Fibroblast of lung (primary cell): Measurements from ENCODE around the gene CLEC16A. TPM values are rescaled to one million over a fixed set of nuclear protein-coding genes. Genes with fewer than 3 reads are reported as not detected.

Experiments used
- DNase-seq, 2 donors: peaks; one replicate each; pipeline versions ENCODE4 v3.0.0 to v3.0.0-alpha.2; 2010; ENCODE audit warnings: low read depth in 2 of 2
- H2AFZ ChIP-seq: 2 replicates; pipeline ENCODE4 v1.5.1; 2012; ENCODE audit warnings: low read length, control low read depth, inconsistent platforms
- H3K27ac ChIP-seq: 2 replicates; pipeline ENCODE4 v1.5.1; 2011; ENCODE audit warnings: low read length, control low read depth; ENCODE audit not compliant: insufficient read depth
- H3K27me3 ChIP-seq: 2 replicates; pipeline ENCODE4 v1.5.1; 2011; ENCODE audit warnings: mild to moderate bottlenecking, low read length; ENCODE audit not compliant: control insufficient read depth, insufficient read depth
- H3K36me3 ChIP-seq: 2 replicates; pipeline ENCODE4 v1.5.1; 2011; ENCODE audit warnings: low read length; ENCODE audit not compliant: control insufficient read depth, insufficient read depth
- H3K4me1 ChIP-seq: 2 replicates; pipeline ENCODE4 v1.5.1; 2011; ENCODE audit warnings: low read length; ENCODE audit not compliant: control insufficient read depth, insufficient read depth; ENCODE audit errors: extremely low read depth
- H3K4me2 ChIP-seq: 2 replicates; pipeline ENCODE4 v1.5.1; 2011; ENCODE audit warnings: low read length, control low read depth; ENCODE audit not compliant: insufficient read depth; ENCODE audit errors: extremely low read depth
- H3K4me3 ChIP-seq, 4 experiments: fragments of 200-600 bp in 1 of 4; sonication (generic) in 1 of 4; replicated peaks in 1 of 4; 2 replicates each; pipeline ENCODE4 v1.5.1; 2011 to 2016; ENCODE audit warnings: low read length in 4 of 4, low read depth in 3 of 4, mild to moderate bottlenecking in 3 of 4, control low read depth in 2 of 4, inconsistent platforms in 1 of 4, mixed read lengths in 1 of 4; ENCODE audit not compliant: insufficient read depth in 1 of 4; ENCODE audit errors: control extremely low read depth in 1 of 4
- H3K79me2 ChIP-seq: 2 replicates; pipeline ENCODE4 v1.5.1; 2012; ENCODE audit warnings: mild to moderate bottlenecking, low read length, inconsistent platforms; ENCODE audit not compliant: control insufficient read depth, insufficient read depth
- H3K9ac ChIP-seq: 2 replicates; pipeline ENCODE4 v1.5.1; 2011; ENCODE audit warnings: mild to moderate bottlenecking, low read length, control low read depth; ENCODE audit not compliant: insufficient read depth
- H3K9me3 ChIP-seq: 2 replicates; pipeline ENCODE4 v1.5.1; 2012; ENCODE audit warnings: low read depth, low read length; ENCODE audit not compliant: control insufficient read depth, insufficient read depth
- H4K20me1 ChIP-seq: 2 replicates; pipeline ENCODE4 v1.5.1; 2011; ENCODE audit warnings: low read length; ENCODE audit not compliant: control insufficient read depth, insufficient read depth; ENCODE audit errors: extremely low read depth
- EZH2 ChIP-seq: IDR thresholded peaks from 2 replicates; pipeline ENCODE4 v1.5.1; 2012; ENCODE audit warnings: low read length, control low read depth, mild to moderate bottlenecking; ENCODE audit errors: missing control alignments
- polyA plus RNA-seq, 2 donors: library from polyadenylated mRNA; depleted of rRNA in 1 of 2; stranded (reverse) in 1 of 2; unstranded in 1 of 2; fragments of >200 nt; gene quantifications; 2 replicates each; pipeline ENCODE4 v1.2.1, GENCODE V29; 2011 to 2012; ENCODE audit warnings: missing spikeins in 1 of 2
- total RNA-seq: library from RNA; depleted of rRNA; stranded (reverse); fragments of >200 nt; gene quantifications from 2 replicates; pipeline ENCODE4 v1.2.1, GENCODE V29; 2014
- TF ChIP-seq, protein P1 (sequence below), 2 donors: IDR thresholded peaks in 1 of 2; conservative IDR thresholded peaks in 1 of 2; 1 replicate in 1 of 2; 2 replicates in 1 of 2; pipeline ENCODE4 v1.5.1; 2011 to 2012; ENCODE audit warnings: low read length in 2 of 2, control low read depth in 1 of 2, inconsistent platforms in 1 of 2, low read depth in 1 of 2, mild to moderate bottlenecking in 1 of 2

Gene CLEC16A
- total and polyA plus RNA-seq, 2 donors (not counting 1 experiment from before 2014, with no cell fraction given), result 9.1 to 22.0 TPM

DNA sequence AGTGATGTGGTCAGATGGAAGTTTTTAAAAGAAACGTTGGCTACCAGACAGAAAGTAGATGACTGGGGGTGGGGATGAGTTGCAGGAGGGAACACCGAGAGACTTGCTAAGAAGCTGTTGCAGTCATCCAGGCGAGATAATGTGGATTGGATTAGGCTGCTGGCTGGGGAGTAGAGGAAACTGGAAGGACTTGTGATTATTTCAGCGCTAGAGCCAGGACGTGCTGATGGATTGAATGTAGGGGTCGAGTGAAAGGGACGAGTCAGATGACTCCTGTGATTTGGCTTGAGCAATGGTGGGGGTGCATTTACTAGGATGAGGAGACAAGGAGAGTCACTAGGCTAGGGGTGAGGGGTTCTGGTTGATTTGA, 88.5 kb downstream of the CLEC16A start:
- no peaks in the 10 kb centered on the region for H4K20me1 ChIP-seq
- no peaks in the 10 kb centered on the region for H3K9me3 ChIP-seq
- H3K27me3 ChIP-seq, result no peaks in the 10 kb centered on the region
- H3K4me3 ChIP-seq, result no peak overlapping the region
- H3K36me3 ChIP-seq, result no peaks in the 10 kb centered on the region
- DNase-seq, result peak; percentile 88 to 97
- H3K27ac ChIP-seq, result peak overlapping the region; percentile 61
- H3K9ac ChIP-seq, result no peak overlapping the region
- H3K4me1 ChIP-seq, result peaks cover 32% of the 10 kb centered on the region
- no peak overlapping the region for H2AFZ ChIP-seq
- H3K79me2 ChIP-seq, result no peaks in the 10 kb centered on the region
- H3K4me2 ChIP-seq, result no peak overlapping the region
- TF ChIP-seq, protein P1, sequence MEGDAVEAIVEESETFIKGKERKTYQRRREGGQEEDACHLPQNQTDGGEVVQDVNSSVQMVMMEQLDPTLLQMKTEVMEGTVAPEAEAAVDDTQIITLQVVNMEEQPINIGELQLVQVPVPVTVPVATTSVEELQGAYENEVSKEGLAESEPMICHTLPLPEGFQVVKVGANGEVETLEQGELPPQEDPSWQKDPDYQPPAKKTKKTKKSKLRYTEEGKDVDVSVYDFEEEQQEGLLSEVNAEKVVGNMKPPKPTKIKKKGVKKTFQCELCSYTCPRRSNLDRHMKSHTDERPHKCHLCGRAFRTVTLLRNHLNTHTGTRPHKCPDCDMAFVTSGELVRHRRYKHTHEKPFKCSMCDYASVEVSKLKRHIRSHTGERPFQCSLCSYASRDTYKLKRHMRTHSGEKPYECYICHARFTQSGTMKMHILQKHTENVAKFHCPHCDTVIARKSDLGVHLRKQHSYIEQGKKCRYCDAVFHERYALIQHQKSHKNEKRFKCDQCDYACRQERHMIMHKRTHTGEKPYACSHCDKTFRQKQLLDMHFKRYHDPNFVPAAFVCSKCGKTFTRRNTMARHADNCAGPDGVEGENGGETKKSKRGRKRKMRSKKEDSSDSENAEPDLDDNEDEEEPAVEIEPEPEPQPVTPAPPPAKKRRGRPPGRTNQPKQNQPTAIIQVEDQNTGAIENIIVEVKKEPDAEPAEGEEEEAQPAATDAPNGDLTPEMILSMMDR (conservative IDR thresholded peaks at IDR 0.05 in 1 of 2, IDR thresholded peaks at IDR 0.05 in 1 of 2; ENCODE audit: low read depth in 1 of 2, low read length in 2 of 2), result no peak
- TF ChIP-seq EZH2, result no peak

DNA sequence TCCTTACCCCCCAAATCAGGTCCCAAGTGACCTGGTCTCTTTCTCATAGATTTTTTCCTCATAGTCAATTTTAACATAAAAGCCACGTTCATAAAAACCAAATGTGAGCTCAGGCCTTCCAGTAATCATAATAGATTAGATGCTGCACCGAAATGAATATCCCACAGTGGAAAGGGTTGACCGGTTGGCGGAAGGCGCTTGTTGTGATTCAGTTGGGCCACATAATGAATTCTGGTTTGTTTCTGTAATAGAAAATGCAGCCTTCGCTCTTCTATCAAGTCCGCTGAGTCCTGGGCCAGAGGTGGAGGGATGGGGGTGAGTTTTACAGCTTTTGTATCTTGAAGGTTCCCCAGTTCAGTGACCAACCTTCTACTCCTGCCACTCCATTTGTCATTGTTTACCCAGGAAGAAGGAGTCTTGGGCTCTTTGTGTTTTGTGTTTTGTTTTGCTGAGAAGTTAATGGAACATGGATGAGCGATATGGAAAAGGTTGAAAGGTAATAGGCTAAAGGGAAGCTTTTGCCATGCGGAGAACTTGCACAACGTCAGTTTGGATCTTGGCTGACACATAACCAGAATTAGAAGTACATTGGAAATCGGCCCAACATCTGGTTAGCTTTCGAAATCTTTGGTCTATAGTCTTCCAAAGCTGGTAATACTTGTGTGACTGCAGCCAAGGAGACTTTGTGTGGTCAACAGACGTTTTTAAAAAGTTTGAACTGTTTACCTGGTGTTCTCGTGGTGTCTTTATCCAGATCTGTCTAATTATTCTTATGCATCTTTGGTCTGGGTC, 89.5 kb downstream of the CLEC16A start:
- Histone ChIP-seq H2AFZ (no peak overlapping the region), H3K27ac (peak overlapping the region; percentile 71), H3K36me3 (no peaks in the 10 kb centered on the region), H3K4me3 (no peak overlapping the region), H3K9ac (no peak overlapping the region), H3K4me1 (peaks cover 32% of the 10 kb centered on the region), H3K4me2 (peak overlapping the region; percentile 28), H3K27me3 (no peaks in the 10 kb centered on the region), H4K20me1 (no peaks in the 10 kb centered on the region), H3K79me2 (no peaks in the 10 kb centered on the region), H3K9me3 (no peaks in the 10 kb centered on the region)
- DNase-seq, result peak; percentile 65 to 100
- no peak for TF ChIP-seq EZH2
- TF ChIP-seq, protein P1 (conservative IDR thresholded peaks at IDR 0.05 in 1 of 2, IDR thresholded peaks at IDR 0.05 in 1 of 2; ENCODE audit: low read depth in 1 of 2, low read length in 2 of 2), result no peak

DNA sequence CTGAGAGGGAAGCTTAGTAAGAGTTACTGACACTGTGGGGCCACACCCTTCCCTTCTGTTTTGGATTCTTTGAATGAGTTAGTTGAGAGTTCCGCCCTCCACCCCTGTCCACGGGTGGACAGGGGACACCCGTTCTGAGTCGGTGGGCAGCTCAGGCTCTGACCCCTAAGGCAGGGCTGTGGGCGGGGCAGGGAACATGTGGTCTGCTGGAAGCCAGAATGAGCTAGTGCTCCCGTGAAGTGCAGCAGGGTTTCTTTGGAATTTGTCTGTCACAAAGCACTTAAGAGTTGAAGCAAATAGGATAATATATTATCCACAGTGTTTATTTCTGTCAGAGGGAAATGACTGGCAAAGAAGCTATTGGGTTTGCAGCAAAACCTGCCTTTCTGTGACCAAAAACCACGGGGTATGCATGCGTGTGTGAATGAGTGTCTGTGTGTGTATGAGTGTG, 90.1 kb downstream of the CLEC16A start:
- Histone ChIP-seq H3K79me2 (no peaks in the 10 kb centered on the region), H3K4me2 (peak overlapping the region; percentile 28), H3K27ac (peak overlapping the region; percentile 71), H3K9ac (no peak overlapping the region), H3K4me1 (peaks cover 32% of the 10 kb centered on the region), H3K27me3 (no peaks in the 10 kb centered on the region), H4K20me1 (no peaks in the 10 kb centered on the region), H3K36me3 (no peaks in the 10 kb centered on the region), H3K9me3 (no peaks in the 10 kb centered on the region), H2AFZ (no peak overlapping the region), H3K4me3 (no peak overlapping the region)
- TF ChIP-seq, protein P1 (conservative IDR thresholded peaks at IDR 0.05 in 1 of 2, IDR thresholded peaks at IDR 0.05 in 1 of 2; ENCODE audit: low read depth in 1 of 2, low read length in 2 of 2), result no peak
- no peak for TF ChIP-seq EZH2
- peak in 1 of 2 donors; percentile 36 for DNase-seq
